ENCODE measurements around the gene GRAMD4.

GRAMD4 gene

GRCh38 chr22:46688949-46689348 lies 68.8 kb downstream of the GRAMD4 start:
- no peak for DNase-seq (ENCODE audit: low read depth, low spot score)

GRCh38 chr22:46690146-46690545 lies 70.0 kb downstream of the GRAMD4 start:
- DNase-seq (ENCODE audit: low read depth, low spot score) = no peak

GRCh38 chr22:46691571-46691970 lies 71.4 kb downstream of the GRAMD4 start:
- DNase-seq (ENCODE audit: low read depth, low spot score) = no peak

GRCh38 chr22:46693634-46694415 lies 73.6 kb downstream of the GRAMD4 start:
- no peak for DNase-seq (ENCODE audit: low read depth, low spot score)

GRCh38 chr22:46694416-46695170 lies 74.4 kb downstream of the GRAMD4 start:
- no peak for DNase-seq (ENCODE audit: low read depth, low spot score)

GRCh38 chr22:46695346-46696228 lies 75.4 kb downstream of the GRAMD4 start:
- no peak for DNase-seq (ENCODE audit: low read depth, low spot score)

GRCh38 chr22:46696229-46696518 lies 76.0 kb downstream of the GRAMD4 start:
- DNase-seq (ENCODE audit: low read depth, low spot score) = no peak

GRCh38 chr22:46696614-46697013 lies 76.4 kb downstream of the GRAMD4 start:
- DNase-seq (ENCODE audit: low read depth, low spot score) = no peak

- DNase-seq (ENCODE audit: low read depth, low spot score) = no peak
Observed at GRCh38 chr22:46697811-46698515, 77.8 kb downstream of the GRAMD4 start.

- DNase-seq (ENCODE audit: low read depth, low spot score) = no peak
Observed at GRCh38 chr22:46699091-46699490, 78.9 kb downstream of the GRAMD4 start.

- no peak for DNase-seq (ENCODE audit: low read depth, low spot score)
Observed at GRCh38 chr22:46701262-46701661, 81.1 kb downstream of the GRAMD4 start.

GRCh38 chr22:46703171-46703995 lies 83.2 kb downstream of the GRAMD4 start:
- DNase-seq (ENCODE audit: low read depth, low spot score) = no peak

- DNase-seq (ENCODE audit: low read depth, low spot score) = no peak
Observed at GRCh38 chr22:46703996-46704370, 83.8 kb downstream of the GRAMD4 start.

GRCh38 chr22:46706060-46706459 lies 85.9 kb downstream of the GRAMD4 start:
- no peak for DNase-seq (ENCODE audit: low read depth, low spot score)

GRCh38 chr22:46707305-46707704 lies 87.1 kb downstream of the GRAMD4 start:
- no peak for DNase-seq (ENCODE audit: low read depth, low spot score)

GRCh38 chr22:46707827-46708570 lies 87.8 kb downstream of the GRAMD4 start:
- DNase-seq (ENCODE audit: low read depth, low spot score) = no peak

- no peak for DNase-seq (ENCODE audit: low read depth, low spot score)
Observed at GRCh38 chr22:46708766-46709330, 88.7 kb downstream of the GRAMD4 start.

- no peak for DNase-seq (ENCODE audit: low read depth, low spot score)
Observed at GRCh38 chr22:46710806-46711205, 90.6 kb downstream of the GRAMD4 start.

- no peak for DNase-seq (ENCODE audit: low read depth, low spot score)
Observed at GRCh38 chr22:46712288-46712687, 92.1 kb downstream of the GRAMD4 start.

GRCh38 chr22:46714550-46714949 lies 94.4 kb downstream of the GRAMD4 start:
- no peak for DNase-seq (ENCODE audit: low read depth, low spot score)
